ENCODE data around the gene ABCC1. TPM values are rescaled to one million over a fixed set of nuclear protein-coding genes. Genes with fewer than 3 reads are reported as not detected.

ABCC1 gene
- total RNA-seq, 1 experiment from 2014 or later = 46.3 TPM

DNA sequence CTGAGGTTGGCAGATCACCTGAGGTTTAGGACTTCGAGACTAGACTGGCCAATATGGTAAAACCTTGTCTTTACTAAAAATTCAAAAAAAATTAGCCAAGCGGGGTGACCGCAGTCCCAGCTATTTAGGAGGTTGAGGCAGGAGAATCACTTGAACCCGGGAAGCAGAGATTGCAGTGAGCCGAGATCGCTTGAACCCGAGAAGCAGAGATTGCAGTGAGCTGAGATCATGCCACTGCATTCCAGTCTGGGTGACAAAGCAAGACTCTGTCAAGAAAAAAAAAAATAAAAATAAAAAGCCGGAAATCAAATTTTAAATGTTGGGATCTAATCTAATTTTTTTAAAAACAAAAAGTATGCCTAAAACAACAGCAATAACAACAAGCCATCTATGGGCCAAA is 56.3 kb downstream of the ABCC1 start:
- intact Hi-C loops (cut with micrococcal nuclease; ENCODE audit: unreplicated experiment) = no loop called here
- DNase-seq = no peak
- H3K36me3 Mint-ChIP-seq (ENCODE audit: insufficient read depth, unreplicated experiment) = peaks cover 20% of the 10 kb centered on the region
- no peak overlapping the region for H3K4me3 Mint-ChIP-seq (ENCODE audit: low read depth, unreplicated experiment)
- no peaks in the 10 kb centered on the region for H3K27me3 Mint-ChIP-seq (ENCODE audit: unreplicated experiment)
- H3K9me3 Mint-ChIP-seq (ENCODE audit: low read depth, unreplicated experiment) = no peaks in the 10 kb centered on the region
- H3K4me1 Mint-ChIP-seq (ENCODE audit: low read depth, unreplicated experiment) = peaks cover 15% of the 10 kb centered on the region
- no peak overlapping the region for H3K27ac Mint-ChIP-seq (ENCODE audit: unreplicated experiment)
- TF ChIP-seq, protein P1, sequence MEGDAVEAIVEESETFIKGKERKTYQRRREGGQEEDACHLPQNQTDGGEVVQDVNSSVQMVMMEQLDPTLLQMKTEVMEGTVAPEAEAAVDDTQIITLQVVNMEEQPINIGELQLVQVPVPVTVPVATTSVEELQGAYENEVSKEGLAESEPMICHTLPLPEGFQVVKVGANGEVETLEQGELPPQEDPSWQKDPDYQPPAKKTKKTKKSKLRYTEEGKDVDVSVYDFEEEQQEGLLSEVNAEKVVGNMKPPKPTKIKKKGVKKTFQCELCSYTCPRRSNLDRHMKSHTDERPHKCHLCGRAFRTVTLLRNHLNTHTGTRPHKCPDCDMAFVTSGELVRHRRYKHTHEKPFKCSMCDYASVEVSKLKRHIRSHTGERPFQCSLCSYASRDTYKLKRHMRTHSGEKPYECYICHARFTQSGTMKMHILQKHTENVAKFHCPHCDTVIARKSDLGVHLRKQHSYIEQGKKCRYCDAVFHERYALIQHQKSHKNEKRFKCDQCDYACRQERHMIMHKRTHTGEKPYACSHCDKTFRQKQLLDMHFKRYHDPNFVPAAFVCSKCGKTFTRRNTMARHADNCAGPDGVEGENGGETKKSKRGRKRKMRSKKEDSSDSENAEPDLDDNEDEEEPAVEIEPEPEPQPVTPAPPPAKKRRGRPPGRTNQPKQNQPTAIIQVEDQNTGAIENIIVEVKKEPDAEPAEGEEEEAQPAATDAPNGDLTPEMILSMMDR (IDR thresholded peaks at IDR 0.05; ENCODE audit: unreplicated experiment) = no peak
- no TSS peak for BruUV-seq (replicated peaks)
- CTCF ChIA-PET = interaction anchor here (0.6 kb wide), 1 partner anchor 173 kb away, joined by 8 read pairs; no protein-coding TSS in a partner anchor

DNA sequence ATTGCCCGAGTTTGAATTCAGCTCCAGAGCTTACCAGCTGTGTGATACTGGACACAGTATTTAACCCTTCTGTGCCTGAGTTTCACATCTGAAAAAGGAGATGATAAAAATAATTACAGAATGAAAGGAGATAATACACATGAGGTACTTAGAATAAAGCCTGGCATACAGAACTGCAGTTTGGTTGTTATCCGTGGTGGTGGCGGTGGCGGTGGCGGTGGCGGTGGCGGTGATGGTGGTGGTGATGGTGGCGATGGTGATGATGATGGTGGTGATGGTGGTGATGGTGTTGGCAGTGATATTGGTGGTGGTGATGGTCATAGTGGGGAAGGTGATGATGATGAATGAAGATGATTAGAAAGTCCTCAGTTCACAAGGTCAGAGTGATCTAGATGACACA is 57.2 kb downstream of the ABCC1 start:
- CTCF ChIA-PET = no interaction called here
- H3K4me1 Mint-ChIP-seq (ENCODE audit: low read depth, unreplicated experiment) = peaks cover 15% of the 10 kb centered on the region
- H3K27me3 Mint-ChIP-seq (ENCODE audit: unreplicated experiment) = no peaks in the 10 kb centered on the region
- no peak overlapping the region for H3K4me3 Mint-ChIP-seq (ENCODE audit: low read depth, unreplicated experiment)
- intact Hi-C loops (cut with micrococcal nuclease; ENCODE audit: unreplicated experiment) = no loop called here
- no TSS peak for BruUV-seq (replicated peaks)
- H3K27ac Mint-ChIP-seq (ENCODE audit: unreplicated experiment) = no peak overlapping the region
- H3K9me3 Mint-ChIP-seq (ENCODE audit: low read depth, unreplicated experiment) = no peaks in the 10 kb centered on the region
- H3K36me3 Mint-ChIP-seq (ENCODE audit: insufficient read depth, unreplicated experiment) = peaks cover 25% of the 10 kb centered on the region
- TF ChIP-seq, protein P1 (IDR thresholded peaks at IDR 0.05; ENCODE audit: unreplicated experiment) = no peak
- DNase-seq = no peak

DNA sequence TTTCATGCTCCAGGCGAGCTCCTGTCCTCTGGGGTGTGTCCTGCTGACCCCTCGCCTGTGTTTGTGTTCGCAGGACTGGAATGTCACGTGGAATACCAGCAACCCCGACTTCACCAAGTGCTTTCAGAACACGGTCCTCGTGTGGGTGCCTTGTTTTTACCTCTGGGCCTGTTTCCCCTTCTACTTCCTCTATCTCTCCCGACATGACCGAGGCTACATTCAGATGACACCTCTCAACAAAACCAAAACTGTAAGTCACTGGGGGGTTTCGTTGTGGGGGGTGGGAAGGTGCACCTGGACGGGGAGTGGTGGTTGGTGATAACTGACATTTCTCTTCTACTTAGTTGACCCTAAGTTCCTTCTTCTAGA is 58.3 kb downstream of the ABCC1 start:
- Mint-ChIP-seq H3K27ac (ENCODE audit: unreplicated experiment) (peak overlapping the region; percentile 27), H3K36me3 (ENCODE audit: insufficient read depth, unreplicated experiment) (peaks cover 30% of the 10 kb centered on the region), H3K4me3 (ENCODE audit: low read depth, unreplicated experiment) (no peak overlapping the region), H3K27me3 (ENCODE audit: unreplicated experiment) (no peaks in the 10 kb centered on the region), H3K4me1 (ENCODE audit: low read depth, unreplicated experiment) (peaks cover 15% of the 10 kb centered on the region), H3K9me3 (ENCODE audit: low read depth, unreplicated experiment) (no peaks in the 10 kb centered on the region)
- CTCF ChIA-PET = no interaction called here
- intact Hi-C loops (cut with micrococcal nuclease; ENCODE audit: unreplicated experiment) = no loop called here
- no peak for DNase-seq
- TF ChIP-seq, protein P1 (IDR thresholded peaks at IDR 0.05; ENCODE audit: unreplicated experiment) = no peak
- BruUV-seq (replicated peaks) = no TSS peak

DNA sequence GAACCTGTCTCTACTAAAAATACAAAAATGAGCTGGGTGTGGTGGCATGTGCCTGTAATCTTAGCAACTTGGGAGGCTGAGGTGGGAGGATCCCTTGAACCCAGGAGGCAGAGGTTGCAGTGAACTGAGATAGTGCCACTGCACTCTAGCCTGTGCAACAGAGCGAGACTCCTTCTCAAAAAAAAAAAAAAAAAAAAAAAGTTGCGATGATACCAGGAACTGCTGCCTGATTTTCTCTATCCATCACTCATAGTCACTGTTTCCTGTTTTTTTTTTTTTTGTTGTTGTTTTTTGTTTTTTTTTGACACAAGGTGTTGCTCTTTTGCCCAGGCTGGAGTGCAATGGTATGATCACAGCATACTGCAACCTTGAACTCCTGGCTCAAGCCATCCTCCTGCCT is 59.2 kb downstream of the ABCC1 start:
- H3K9me3 Mint-ChIP-seq (ENCODE audit: low read depth, unreplicated experiment) = no peaks in the 10 kb centered on the region
- peaks cover 14% of the 10 kb centered on the region for H3K4me1 Mint-ChIP-seq (ENCODE audit: low read depth, unreplicated experiment)
- H3K4me3 Mint-ChIP-seq (ENCODE audit: low read depth, unreplicated experiment) = no peak overlapping the region
- peaks cover 34% of the 10 kb centered on the region for H3K36me3 Mint-ChIP-seq (ENCODE audit: insufficient read depth, unreplicated experiment)
- TF ChIP-seq, protein P1 (IDR thresholded peaks at IDR 0.05; ENCODE audit: unreplicated experiment) = no peak
- DNase-seq = no peak
- no peaks in the 10 kb centered on the region for H3K27me3 Mint-ChIP-seq (ENCODE audit: unreplicated experiment)
- CTCF ChIA-PET = no interaction called here
- BruUV-seq (replicated peaks) = no TSS peak
- H3K27ac Mint-ChIP-seq (ENCODE audit: unreplicated experiment) = no peak overlapping the region
- intact Hi-C loops (cut with micrococcal nuclease; ENCODE audit: unreplicated experiment) = no loop called here

Data from Calu3 (cell line).